Lung (tissue), 12 donors: ENCODE measurements around the gene IFT172. TPM values are rescaled to one million over a fixed set of nuclear protein-coding genes. Genes with fewer than 3 reads are reported as not detected.

ENCODE experiments used
- ATAC-seq: fragments of 200-7000 bp; cut with Tn5 transposase; one replicate; pipeline ENCODE4 v1.9.1; 2020; ENCODE audit warnings: moderate number of reproducible peaks; ENCODE audit not compliant: insufficient read depth, low FRiP score
- DNase-seq, 3 donors: peaks; one replicate each; pipeline ENCODE4 v3.0.0-alpha.2; 2013 to 2017
- H3K27ac ChIP-seq, 2 donors: one replicate each; pipeline ENCODE4 v1.5.1; 2013; ENCODE audit warnings: mild to moderate bottlenecking in 2 of 2, moderate library complexity in 2 of 2, control low read depth in 1 of 2, inconsistent platforms in 1 of 2, low read depth in 1 of 2, low read length in 1 of 2
- H3K27me3 ChIP-seq, 3 donors: one replicate each; pipeline ENCODE4 v1.5.1; 2013; ENCODE audit warnings: low read length in 2 of 3; ENCODE audit not compliant: control insufficient read depth in 3 of 3, insufficient read depth in 3 of 3
- H3K36me3 ChIP-seq, 4 donors: one replicate each; pipeline ENCODE4 v1.5.1; 2013; ENCODE audit warnings: low read length in 4 of 4, mild to moderate bottlenecking in 1 of 4, moderate library complexity in 1 of 4; ENCODE audit not compliant: control insufficient read depth in 4 of 4, insufficient read depth in 4 of 4
- H3K4me1 ChIP-seq, 5 donors: one replicate each; pipeline ENCODE4 v1.5.1; 2013; ENCODE audit warnings: low read length in 5 of 5, mild to moderate bottlenecking in 2 of 5, moderate library complexity in 1 of 5; ENCODE audit not compliant: control insufficient read depth in 5 of 5, insufficient read depth in 5 of 5
- H3K4me3 ChIP-seq: one replicate; pipeline ENCODE4 v1.5.1; 2013; ENCODE audit warnings: mild to moderate bottlenecking, control low read depth, moderate library complexity
- H3K9ac ChIP-seq, 2 donors: one replicate each; pipeline ENCODE4 v1.5.1; 2013; ENCODE audit warnings: low read length in 2 of 2, control low read depth in 1 of 2; ENCODE audit not compliant: insufficient read depth in 1 of 2
- H3K9me3 ChIP-seq, 4 donors: one replicate each; pipeline ENCODE4 v1.5.1; 2013; ENCODE audit warnings: low read length in 3 of 4, mild to moderate bottlenecking in 1 of 4, moderate library complexity in 1 of 4; ENCODE audit not compliant: control insufficient read depth in 4 of 4, insufficient read depth in 3 of 4
- CTCF ChIP-seq: IDR thresholded peaks from 2 replicates; pipeline ENCODE4 v1.5.1; 2012; ENCODE audit warnings: mild to moderate bottlenecking; ENCODE audit errors: control extremely low read depth, extremely low read depth
- WGBS, 2 donors: extraction: QIAGEN DNeasy Blood & Tissue Kit; methylation state at CpG; one replicate each; pipeline ENCODE4 v1.1.7; 2013; 5-methylcytosine and 5-hydroxymethylcytosine counted together
- polyA plus RNA-seq, 2 donors: library from polyadenylated mRNA; stranded (reverse); fragments of 200-250 nt; gene quantifications; one replicate each; pipeline ENCODE4 v1.2.1, GENCODE V29; 2013
- total RNA-seq, 2 donors: library from RNA; depleted of rRNA in 1 of 2; stranded (reverse); fragments of >200 nt in 1 of 2; gene quantifications; one replicate each; pipeline ENCODE4 v1.2.1, GENCODE V29; 2014 to 2021
- donor health status: control.
- donor health status: control.
- donor health status: Bipolar disorder and iron deficiency.
- donor health status: healthy.
- donor health status: DM: yes; HTN: yes; CAD: no.

Gene IFT172
- total and polyA plus RNA-seq, 4 donors: 17.8 to 52.2 (median 35.6) TPM

- Histone ChIP-seq H3K9me3 (no peaks in the 10 kb centered on the region), H3K9ac (no peak overlapping the region), H3K36me3 (peaks cover 0 to 19% (median 8%) of the 10 kb centered on the region in 4 donors), H3K27me3 (no peaks in the 10 kb centered on the region), H3K27ac (no peak overlapping the region), H3K4me1 (no peaks in the 10 kb centered on the region), H3K4me3 (no peak overlapping the region)
- ATAC-seq (no peak), DNase-seq (no peak)
- 96 to 97% methylated on average over 7 of the region's 7 CpGs for WGBS, 2 donors
- TF ChIP-seq CTCF: no peak
Observed at GRCh38 chr2:27464443-27464842, 25.1 kb downstream of the IFT172 start.

GRCh38 chr2:27461118-27461517, 28.4 kb downstream of the IFT172 start:
- no peak overlapping the region for H3K9ac ChIP-seq
- ATAC-seq (no peak), DNase-seq (no peak)
- H3K4me3 ChIP-seq: no peak overlapping the region
- no peaks in the 10 kb centered on the region for H3K4me1 ChIP-seq
- H3K27ac ChIP-seq: no peak overlapping the region
- no peak for TF ChIP-seq CTCF
- H3K27me3 ChIP-seq: no peaks in the 10 kb centered on the region
- peaks cover 8 to 39% (median 23%) of the 10 kb centered on the region in 4 donors for H3K36me3 ChIP-seq
- no peaks in the 10 kb centered on the region for H3K9me3 ChIP-seq
- WGBS, 2 donors: 54 to 80% methylated on average over 8 of the region's 8 CpGs

GRCh38 chr2:27453968-27454367, 35.6 kb downstream of the IFT172 start:
- no peaks in the 10 kb centered on the region for H3K4me1 ChIP-seq
- H3K27me3 ChIP-seq: no peaks in the 10 kb centered on the region
- no peak for ATAC-seq
- no peak for TF ChIP-seq CTCF
- DNase-seq: no peak
- H3K27ac ChIP-seq: no peak overlapping the region
- H3K9ac ChIP-seq: no peak overlapping the region
- 93 to 94% methylated on average over 7 of the region's 7 CpGs for WGBS, 2 donors
- H3K36me3 ChIP-seq: peaks cover 22 to 56% (median 38%) of the 10 kb centered on the region in 4 donors
- no peaks in the 10 kb centered on the region for H3K9me3 ChIP-seq
- no peak overlapping the region for H3K4me3 ChIP-seq

- no peak for DNase-seq
- H3K27me3 ChIP-seq: no peaks in the 10 kb centered on the region
- no peak overlapping the region for H3K4me3 ChIP-seq
- no peaks in the 10 kb centered on the region for H3K9me3 ChIP-seq
- no peaks in the 10 kb centered on the region for H3K4me1 ChIP-seq
- peaks cover 9 to 50% (median 37%) of the 10 kb centered on the region in 4 donors for H3K36me3 ChIP-seq
- H3K27ac ChIP-seq: no peak overlapping the region
- no peak for ATAC-seq
- no peak for TF ChIP-seq CTCF
- no peak overlapping the region for H3K9ac ChIP-seq
- WGBS, 2 donors: 42 to 95% methylated on average over 1 of the region's 1 CpG
Observed at GRCh38 chr2:27451095-27451494, 38.4 kb downstream of the IFT172 start.
